Mucosa of descending colon (tissue), 3 donors: ENCODE results near the gene VPS33A. TPM values are rescaled to one million over a fixed set of nuclear protein-coding genes. Genes with fewer than 3 reads are reported as not detected.

Source experiments
- ATAC-seq: fragments of 200-7000 bp; cut with Tn5 transposase; one replicate; pipeline ENCODE4 v1.9.1; 2020; ENCODE audit warnings: mild to moderate bottlenecking, moderate library complexity
- DNase-seq, 3 donors: peaks; one replicate each; pipeline ENCODE4 v3.0.0-alpha.2; 2020
- H3K36me3 ChIP-seq: fragments of 200-600 bp; one replicate; pipeline ENCODE4 v1.8.0; 2021; ENCODE audit warnings: low read depth, mild to moderate bottlenecking
- H3K4me1 ChIP-seq: fragments of 200-600 bp; one replicate; pipeline ENCODE4 v1.8.0; 2021; ENCODE audit warnings: low read depth, mild to moderate bottlenecking
- H3K4me3 ChIP-seq: fragments of 200-600 bp; one replicate; pipeline ENCODE4 v1.8.0; 2021; ENCODE audit warnings: mild to moderate bottlenecking
- H3K9me3 ChIP-seq: fragments of 200-600 bp; one replicate; pipeline ENCODE4 v1.8.0; 2021; ENCODE audit warnings: mild to moderate bottlenecking
- CTCF ChIP-seq: fragments of 200-600 bp; IDR thresholded peaks from one replicate; pipeline ENCODE4 v1.8.0; 2022; ENCODE audit warnings: antibody characterized with exemption, mild to moderate bottlenecking
- intact Hi-C, 2 donors: fragments of 100-400 bp; cut with DNase I in 1 of 2; cut with micrococcal nuclease in 1 of 2; formaldehyde crosslinking; loops; one replicate each; pipeline versions ENCODE4 v1.11.0 to v1.11.1; 2022; cut with DNase I, micrococcal nuclease
- total RNA-seq, 3 donors: library from RNA; stranded (reverse); fragmentation: NEBNext Ultra II Directional in 2 of 3; extraction: Animal tissue kit (Norgen Biotek cat#: 25700) in 2 of 3; gene quantifications; one replicate each; pipeline versions ENCODE4 v1.2.1 to v1.2.4, GENCODE V29; 2021 to 2023
- donor health status: DM: no; HTN: no; CAD: no; lungs with moderate emphysema.
- donor health status: DM: no; HTN: no; CAD: no.
- donor health status: DM: no; HTN: yes; CAD: no.

The VPS33A gene
- total RNA-seq, 3 donors from 2014 or later = 19.5 to 22.8 (median 22.4) TPM

- ATAC-seq = peak; percentile 92
- Histone ChIP-seq H3K9me3 (no peaks in the 10 kb centered on the region), H3K4me3 (no peak overlapping the region), H3K36me3 (no peaks in the 10 kb centered on the region), H3K4me1 (peaks cover 9% of the 10 kb centered on the region)
- peak in 2 of 3 donors; percentile 86 to 87 for DNase-seq
- peak; percentile 72 for TF ChIP-seq CTCF
- intact Hi-C loops = no loop called here
Observed at GRCh38 chr12:122190842-122191668, 75.2 kb downstream of the VPS33A start.

DNA sequence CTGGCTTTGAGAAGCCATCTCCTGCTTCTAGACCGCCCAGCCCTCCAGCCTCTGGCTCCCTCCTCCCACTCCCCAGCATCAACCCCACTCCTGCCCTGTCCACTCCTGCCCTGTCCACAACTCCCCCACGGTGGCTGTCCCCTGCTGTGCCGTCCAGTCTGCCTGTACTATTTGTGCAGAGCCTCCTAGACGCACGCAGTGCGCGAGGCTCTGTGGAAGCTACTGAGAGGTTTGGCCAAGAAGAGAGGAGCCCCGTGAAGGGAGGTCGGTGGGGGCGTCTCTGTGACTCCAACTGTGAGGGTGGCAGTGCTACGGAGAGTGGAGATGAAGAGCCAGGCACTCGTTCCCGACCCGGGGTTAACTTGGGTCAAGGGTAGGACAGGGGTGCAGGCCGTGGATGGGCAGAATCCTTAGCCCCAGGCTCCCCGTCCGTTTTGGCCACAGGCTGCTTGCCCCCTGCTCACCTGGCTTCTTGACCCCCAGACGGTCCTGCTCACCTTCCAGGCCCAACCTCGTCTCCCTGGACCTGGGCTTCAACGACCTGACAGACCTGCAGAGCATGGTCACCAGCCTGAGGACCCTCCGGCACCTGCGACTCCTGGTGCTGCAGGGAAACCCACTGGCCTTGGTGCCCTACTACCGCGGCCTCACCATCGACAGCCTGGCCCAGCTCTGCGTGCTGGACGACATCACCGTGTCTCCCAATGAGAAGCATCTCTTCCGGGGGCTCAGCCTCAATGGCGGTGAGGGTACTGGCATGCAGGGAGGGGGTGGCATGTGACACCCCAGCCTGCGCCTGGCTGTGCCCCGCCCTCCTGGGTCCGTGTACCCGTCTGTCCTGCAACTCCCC is 76.4 kb downstream of the VPS33A start:
- ATAC-seq = no peak
- intact Hi-C loops = no loop called here

DNA sequence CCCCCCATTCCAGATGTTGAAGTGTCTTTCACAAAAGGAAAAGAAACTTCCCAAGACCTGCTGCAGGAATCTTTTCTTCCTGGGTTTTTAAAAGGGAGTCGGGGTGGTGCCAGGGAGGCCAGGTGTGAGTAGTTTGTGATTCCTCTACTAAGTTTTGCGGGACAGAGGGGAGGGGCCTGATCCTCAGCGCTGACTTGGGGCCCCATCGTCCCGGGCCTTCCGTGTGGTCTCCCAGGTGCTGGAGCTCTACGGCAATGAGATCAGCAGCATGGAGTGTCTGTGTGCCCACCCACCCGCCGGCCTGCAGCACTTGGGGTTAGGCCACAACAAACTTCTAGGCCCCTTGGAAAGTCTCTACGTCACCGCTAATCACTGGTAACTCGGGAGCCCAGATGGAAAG is 78.8 kb downstream of the VPS33A start:
- Histone ChIP-seq H3K4me1 (no peaks in the 10 kb centered on the region), H3K36me3 (no peaks in the 10 kb centered on the region), H3K9me3 (no peaks in the 10 kb centered on the region), H3K4me3 (no peak overlapping the region)
- intact Hi-C loops = no loop called here
- no peak for TF ChIP-seq CTCF
- ATAC-seq = no peak
- peak in 1 of 3 donors; percentile 32 for DNase-seq

More for the DNA sequence above, 76.4 kb downstream of the VPS33A start:
- H3K4me3 ChIP-seq = no peak overlapping the region
- no peaks in the 10 kb centered on the region for H3K9me3 ChIP-seq
- H3K4me1 ChIP-seq = peaks cover 9% of the 10 kb centered on the region
- H3K36me3 ChIP-seq = no peaks in the 10 kb centered on the region
- no peak for DNase-seq
- TF ChIP-seq CTCF = no peak

DNA sequence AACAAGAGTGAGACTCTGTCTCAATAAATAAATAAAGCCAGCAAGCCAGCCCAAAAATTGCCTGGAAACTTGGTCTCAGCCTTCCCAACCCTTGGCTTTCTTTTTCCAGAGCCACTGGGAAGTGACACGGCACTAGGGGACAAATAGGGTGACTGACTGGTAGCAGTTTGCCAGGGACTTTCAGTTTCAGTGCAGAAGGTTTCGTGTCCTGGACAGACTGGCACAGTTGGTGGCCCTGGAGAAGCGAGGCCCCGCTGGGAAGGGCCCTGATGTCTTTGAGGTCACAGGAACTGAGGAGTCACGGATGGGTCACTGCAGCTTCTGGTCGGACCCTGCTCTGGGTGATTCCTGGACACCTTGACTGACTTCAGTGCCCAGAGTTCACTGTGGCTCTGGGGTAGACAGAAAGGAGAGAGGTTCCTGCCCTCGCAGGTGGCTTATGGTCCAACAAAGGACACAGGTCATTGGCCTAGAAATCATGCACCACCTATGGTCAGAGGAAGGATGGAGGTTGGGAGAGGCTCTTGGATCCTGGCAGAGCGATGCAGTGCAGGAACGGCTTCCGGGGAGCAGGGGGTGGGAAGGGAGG is 80.7 kb downstream of the VPS33A start:
- intact Hi-C loops = no loop called here
- DNase-seq (no peak), ATAC-seq (no peak)
- TF ChIP-seq CTCF = no peak
- Histone ChIP-seq H3K36me3 (no peaks in the 10 kb centered on the region), H3K4me3 (no peak overlapping the region), H3K4me1 (no peaks in the 10 kb centered on the region), H3K9me3 (no peaks in the 10 kb centered on the region)

GRCh38 chr12:122185079-122185478 is 81.2 kb downstream of the VPS33A start:
- no peak for ATAC-seq

More at GRCh38 chr12:122185079-122185478, 81.2 kb downstream of the VPS33A start:
- no peak for TF ChIP-seq CTCF
- Histone ChIP-seq H3K9me3 (no peaks in the 10 kb centered on the region), H3K4me1 (no peaks in the 10 kb centered on the region), H3K36me3 (no peaks in the 10 kb centered on the region), H3K4me3 (no peak overlapping the region)
- no peak for DNase-seq
- intact Hi-C loops = no loop called here
